HuH-7.5 (cell line): ENCODE data around the gene PRLR.

ENCODE experiments used
- DNase-seq: peaks from one replicate; pipeline ENCODE4 v3.0.0; 2011; ENCODE audit warnings: low spot score

PRLR gene

DNA sequence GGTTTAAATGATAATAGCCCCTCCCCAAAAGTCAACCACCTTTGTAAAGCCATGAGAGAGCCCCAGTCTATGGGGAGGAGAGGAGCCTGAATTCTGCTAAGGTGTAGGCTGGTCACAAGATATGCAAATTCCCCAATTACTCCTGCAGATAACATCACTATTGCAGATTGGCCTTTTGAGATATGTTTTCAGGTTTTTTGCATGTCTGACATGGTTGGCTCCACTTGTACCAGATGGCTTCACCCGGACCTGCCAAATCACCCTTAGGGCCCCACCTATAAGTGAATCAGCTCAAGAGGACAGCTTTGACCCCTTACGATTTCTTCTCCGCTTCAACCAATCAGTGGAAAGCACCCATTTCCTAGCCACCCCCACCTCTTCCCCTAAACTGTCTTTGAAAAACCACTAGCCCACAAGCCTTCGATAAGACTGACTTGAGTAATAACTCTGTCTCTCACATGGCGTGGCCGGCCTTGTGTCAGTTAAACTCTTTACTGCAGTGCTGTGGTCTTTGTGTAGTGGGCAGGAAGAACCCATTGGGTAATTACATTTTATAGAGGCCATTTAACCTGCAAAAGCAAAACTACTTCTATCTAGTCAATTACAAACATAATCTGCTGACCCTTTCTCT is 69.7 kb downstream of the PRLR start:
- DNase-seq, result no peak

DNA sequence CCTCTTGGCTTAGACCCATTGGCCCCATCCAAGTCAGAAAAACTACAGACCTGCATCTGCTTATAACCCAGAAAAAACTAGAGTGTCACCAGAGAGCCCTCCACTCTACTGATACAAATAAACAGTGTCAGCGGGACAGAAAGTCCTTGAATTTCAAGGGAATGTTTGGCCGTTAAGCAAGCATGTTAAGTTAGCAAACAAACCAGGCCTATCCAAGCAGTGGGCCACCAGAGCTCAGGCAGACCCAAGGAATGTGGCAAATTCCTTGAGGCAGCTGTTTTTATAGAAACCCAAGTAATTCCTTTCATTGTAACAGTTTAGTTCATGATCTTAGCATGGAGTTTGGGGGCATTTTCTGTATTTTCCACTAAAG is 70.9 kb downstream of the PRLR start:
- DNase-seq, result peak; percentile 32

GRCh38 chr5:35158622-35159369 is 71.5 kb downstream of the PRLR start:
- no peak for DNase-seq

DNA sequence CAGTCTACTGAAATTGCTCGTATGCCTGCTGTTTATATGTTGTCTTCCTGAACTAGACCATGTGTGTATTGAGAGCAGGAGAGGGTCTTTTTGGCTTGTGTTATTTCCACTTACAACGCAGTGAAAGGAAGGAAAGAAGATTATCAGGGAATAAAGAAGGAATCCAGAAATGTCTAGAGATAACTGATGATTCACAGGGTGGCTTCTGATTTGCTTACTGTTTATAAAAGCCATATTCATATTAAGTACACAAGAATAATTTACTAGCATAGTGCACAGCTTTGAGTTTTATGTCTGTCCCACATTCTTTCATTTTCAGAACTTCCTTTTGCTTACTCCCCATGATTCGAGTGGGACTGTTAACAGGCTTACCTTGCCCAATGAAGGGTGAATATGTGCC is 72.1 kb downstream of the PRLR start:
- no peak for DNase-seq

DNA sequence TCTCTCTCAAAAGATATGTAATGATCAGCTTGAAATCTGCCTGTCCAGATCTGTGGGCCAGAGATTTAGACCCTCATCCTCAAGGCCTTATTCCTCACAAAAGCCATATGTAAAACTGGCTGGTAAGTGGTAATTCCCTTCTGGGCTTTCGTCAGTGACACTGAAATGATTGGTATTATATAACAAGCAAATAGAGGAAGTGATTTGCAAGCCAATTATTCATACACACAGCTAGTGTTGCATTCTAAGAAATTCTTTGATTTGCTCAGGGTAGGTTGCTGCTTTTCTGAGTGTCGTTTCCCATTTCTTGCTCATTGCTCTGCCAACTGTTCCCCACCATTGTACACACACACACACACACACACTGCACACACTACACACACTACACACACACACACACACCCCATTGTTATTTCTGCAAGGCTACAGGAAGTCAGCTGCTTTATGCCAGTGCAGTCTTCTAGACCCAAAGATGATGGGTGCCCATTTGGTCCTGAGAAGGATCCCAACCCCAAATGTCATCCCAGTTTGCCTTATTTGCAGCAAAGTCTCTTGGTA is 76.8 kb downstream of the PRLR start:
- no peak for DNase-seq

GRCh38 chr5:35152733-35153132 is 77.6 kb downstream of the PRLR start:
- no peak for DNase-seq

GRCh38 chr5:35151146-35151920 is 79.0 kb downstream of the PRLR start:
- no peak for DNase-seq

DNA sequence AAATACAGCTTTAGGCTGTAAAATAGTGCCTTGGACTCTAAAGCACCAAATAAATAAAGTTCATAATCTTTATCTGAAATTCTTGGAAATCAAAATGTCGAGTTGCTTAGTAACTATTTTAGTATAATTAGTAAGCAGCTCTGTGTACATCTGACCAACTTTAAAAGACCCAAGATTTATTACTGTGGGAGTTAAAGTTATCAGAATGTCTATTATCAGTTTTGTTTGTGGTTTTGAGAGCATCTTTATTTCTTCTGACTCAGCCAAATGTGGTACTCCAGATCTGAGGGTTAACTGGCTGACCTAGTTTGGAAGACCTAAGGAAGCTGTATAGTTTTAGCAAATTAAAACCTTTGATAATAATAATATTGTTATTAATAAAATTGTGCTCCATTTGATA is 81.2 kb downstream of the PRLR start:
- no peak for DNase-seq

GRCh38 chr5:35146406-35146805 is 83.9 kb downstream of the PRLR start:
- DNase-seq, result no peak

DNA sequence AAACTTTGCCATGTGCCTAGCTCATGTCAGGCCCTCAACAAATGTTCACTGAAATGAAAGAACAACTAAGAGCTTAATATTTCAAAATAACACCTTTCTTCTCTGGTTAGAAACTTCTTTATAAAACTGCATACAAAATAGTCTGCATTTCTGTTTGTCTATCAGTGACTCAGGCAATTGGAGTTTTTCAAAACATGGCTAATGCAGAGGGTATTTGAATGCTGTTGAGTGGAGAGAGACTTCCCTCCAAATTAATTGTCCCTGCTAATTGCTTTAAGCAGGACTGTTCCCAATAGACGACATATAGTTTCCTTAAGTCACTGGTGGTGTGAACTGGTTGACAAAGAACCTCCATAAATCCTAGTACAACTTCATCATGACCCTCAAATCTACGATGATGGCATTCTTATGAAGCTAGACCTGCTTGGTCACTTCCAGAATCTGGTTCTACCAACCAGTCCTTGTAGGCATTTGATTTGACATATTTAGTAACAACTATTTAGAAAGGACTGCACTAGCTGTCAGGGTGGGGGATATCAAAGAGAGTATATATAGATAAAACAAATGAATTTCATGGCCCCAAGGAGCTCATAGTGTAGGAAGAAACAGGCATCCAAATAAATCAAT is 84.5 kb downstream of the PRLR start:
- no peak for DNase-seq

DNA sequence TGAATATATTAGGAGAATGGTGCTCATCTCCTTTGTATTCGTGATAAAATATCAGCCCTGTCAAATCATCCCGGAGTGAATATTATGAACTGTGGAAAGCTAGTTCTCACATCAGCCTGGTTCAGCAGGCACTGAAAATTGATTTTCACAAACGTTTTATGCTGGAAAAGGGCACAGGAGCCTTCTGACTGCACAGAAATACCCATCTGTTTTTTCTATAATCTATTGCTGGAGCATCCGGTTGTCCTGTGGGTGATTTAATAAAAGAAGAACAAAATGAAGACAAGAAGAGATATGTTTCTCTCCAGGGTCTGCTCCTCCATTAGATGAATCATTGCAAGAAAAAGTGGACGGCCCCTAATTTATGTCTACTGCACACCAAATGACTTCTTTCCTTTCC is 85.3 kb downstream of the PRLR start:
- no peak for DNase-seq

DNA sequence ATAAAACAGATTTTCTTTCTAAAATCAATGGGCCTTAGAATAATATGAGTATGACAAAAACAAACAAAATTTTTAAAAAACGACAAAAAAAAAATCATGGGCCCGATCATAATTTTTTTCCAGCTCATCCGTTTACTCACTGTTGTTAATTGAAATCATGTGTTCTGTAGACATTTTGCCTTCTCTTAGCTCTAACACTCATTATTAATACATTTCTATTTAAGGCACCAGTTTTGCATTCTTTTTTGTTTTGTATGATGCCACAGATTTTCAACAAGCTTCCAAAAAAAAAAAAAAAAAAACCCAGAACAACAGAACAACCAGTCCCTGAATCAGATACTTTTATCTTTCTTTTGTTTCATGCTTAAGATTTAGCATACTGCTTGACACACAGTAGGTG is 86.4 kb downstream of the PRLR start:
- DNase-seq, result no peak

DNA sequence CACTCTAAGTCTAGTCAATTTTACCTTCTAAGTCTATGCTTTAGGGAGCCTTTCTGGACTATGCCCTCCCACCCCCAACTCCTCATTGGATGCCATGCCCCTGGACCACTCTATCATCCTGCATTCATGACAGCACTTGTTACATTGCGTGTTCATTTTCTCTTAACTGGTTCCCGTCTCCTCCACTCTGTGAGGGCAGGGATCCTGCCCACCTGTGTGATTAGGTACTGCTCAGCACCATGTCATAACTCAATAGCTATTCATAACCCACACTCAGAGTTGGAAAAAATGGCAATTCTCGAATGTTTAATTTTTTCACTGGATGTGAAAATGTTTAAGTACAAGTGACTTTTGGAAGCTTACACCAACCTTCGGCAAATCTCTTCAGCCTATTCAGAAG is 88.5 kb downstream of the PRLR start:
- no peak for DNase-seq

DNA sequence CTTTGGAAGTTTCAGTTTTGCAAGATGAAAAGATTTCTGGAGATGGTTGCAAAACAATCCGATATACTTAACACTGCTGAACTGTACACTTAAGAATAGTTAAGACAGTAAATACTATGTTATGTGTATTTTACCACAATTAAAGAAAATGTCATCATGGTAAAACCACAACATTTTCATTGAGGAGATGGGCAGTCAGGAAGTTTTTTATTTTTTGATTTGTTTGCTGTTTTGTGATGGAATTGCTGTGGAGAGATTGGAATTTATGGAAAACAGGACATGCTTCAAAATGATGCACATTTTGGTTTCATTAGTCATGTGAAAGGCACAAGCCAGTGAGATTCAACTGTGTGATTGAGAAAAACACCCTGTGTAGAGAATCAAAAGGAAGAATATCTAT is 92.1 kb downstream of the PRLR start:
- no peak for DNase-seq

GRCh38 chr5:35136386-35136785 is 93.9 kb downstream of the PRLR start:
- no peak for DNase-seq

GRCh38 chr5:35135239-35135700 is 95.0 kb downstream of the PRLR start:
- DNase-seq, result no peak

DNA sequence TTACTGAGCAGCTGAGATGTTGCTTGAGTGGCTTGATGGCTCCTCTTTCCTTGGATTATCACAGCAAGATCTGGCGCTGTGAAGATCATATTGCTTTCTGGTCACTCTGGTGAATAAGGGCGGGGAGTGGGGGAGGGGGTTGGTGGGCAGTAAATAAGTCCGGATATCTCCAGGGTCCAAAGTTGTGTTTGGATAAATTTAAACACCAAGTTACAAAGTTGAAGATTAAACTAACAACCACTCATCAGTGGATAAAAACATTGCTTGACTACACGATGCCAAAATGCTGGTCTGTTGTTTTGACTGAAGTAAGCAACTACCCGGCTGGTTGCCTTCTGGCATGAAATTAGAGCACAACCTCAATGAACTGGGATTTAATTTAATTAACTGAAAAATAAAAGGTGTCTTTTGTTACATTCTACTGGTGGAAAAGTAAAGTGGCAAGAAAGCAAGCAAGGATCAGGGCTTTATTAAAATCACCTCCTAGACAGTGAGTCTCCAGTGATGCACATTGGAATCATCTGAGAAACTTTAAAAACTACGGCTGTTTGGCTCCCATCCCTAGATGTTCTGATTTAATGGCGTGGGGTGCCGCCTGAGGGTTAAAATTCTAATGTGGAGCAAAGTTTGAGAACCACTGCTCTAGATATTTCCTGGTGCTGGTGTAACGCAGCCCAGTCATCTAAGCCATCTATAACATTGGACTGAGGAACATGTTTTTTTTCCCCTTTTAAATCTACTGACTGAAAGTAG is 95.8 kb downstream of the PRLR start:
- DNase-seq, result no peak

GRCh38 chr5:35133186-35133585 is 97.1 kb downstream of the PRLR start:
- no peak for DNase-seq

DNA sequence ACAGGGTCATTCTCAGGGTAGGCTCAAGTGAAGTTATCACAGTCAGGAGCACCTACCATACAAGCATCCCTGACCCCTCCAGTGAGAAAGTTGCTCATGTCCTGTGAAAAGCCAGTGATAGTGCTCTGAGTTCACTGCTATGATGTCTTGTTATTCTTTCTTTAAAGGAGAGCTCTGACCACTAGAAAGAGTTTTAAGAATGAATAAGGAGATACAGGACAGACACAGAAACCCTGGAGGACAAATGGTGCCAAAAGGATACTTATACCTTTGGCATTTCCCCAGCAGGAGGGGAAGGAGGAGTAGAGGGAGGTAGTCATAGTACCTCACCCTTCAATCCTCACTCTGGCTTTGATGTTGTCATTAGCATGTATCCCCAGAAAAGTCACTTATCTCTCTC is 98.6 kb downstream of the PRLR start:
- DNase-seq, result no peak

DNA sequence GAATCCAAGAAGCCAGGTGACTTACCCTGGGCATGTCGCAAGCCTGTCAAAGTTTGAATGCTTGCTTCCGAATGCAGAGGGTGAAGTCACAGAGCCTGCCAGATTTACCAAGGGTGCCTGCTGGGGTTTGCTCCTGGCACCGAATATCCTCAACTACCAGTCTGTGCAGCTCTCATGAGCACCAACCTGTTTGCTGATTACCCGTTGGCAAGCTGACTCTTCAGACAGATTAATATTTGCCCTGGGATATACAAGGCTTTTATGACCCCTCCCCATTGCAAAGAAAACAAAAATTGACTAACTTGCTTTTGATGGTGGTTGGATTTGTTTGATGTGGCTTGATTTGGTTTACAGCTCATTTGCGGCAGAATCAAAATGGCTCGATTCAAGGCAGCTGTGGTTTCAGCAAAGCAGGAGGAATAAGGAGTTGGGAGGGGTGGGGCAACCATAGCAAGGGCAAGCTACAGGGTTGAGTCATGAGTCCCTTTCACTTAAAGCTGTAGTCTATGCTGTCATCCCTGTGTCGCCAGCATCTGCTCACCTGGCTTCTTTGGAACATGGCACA is 100.3 kb downstream of the PRLR start:
- DNase-seq, result no peak

DNA sequence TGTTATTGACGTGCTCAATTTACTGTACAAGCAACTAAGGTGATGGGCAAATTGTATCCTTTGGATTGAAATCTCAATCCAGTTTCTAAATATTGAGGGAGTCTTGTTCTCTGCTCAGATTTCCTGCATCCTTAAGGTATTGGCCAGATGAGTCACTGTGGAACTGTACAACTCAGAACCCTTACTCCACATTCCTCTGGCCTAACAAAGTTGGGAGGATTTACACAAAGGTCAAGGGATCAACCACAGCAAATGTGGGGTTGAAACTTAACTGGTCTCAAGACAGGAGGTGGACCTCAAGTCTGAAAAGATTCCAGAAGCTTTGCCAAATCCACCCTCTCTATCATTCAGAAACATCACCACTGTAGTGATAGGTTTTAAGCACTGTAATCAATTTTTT is 101.0 kb downstream of the PRLR start:
- DNase-seq, result no peak
